ENCODE results near the gene ARL15. TPM values are rescaled to one million over a fixed set of nuclear protein-coding genes. Genes with fewer than 3 reads are reported as not detected.

ARL15 gene
- total and polyA plus RNA-seq, 2 of the 8 experiments (the other 6 are each of a cell fraction or from before 2014, with no cell fraction given) = 9.9 to 21.2 TPM

DNA sequence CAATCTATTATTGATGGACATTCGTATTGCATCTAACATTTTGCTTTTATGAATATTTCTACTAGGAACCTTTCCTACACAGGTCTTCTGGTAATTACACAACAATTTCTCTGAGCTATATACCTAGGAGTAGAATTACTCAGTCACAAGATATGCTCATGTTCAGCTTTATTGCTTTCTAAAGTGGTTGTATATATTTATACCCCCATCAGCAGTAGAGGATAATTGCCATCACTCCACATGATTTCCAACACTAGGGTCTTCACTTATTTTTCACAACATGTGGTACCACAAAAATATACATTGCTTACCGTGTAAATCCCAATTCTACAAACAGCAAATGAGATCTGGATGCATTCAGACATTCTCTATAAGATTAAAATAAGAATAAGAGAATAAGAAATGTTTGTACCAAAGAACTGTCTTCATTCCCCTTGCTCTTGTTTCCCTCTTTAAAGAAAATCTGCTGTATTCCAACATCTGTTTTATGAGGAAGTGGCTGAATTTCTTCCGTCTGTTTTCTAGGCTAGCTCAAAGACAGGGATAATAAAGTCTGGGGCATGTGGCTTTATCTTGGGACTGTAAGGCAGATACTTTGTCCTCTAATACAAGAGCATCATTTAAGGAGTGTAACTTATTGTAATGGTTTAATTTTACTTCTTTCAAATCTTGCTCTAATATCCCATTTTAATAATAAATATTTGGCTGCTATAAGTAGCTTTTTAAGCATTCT lies 28.2 kb downstream of the ARL15 start:
- no peak overlapping the region for H3K9ac ChIP-seq (replicated peaks in 1 of 4; ENCODE audit: extremely low read depth in 1 of 4, low read depth in 3 of 4, low read length in 3 of 4)
- H3K14ac ChIP-seq (ENCODE audit: insufficient read length) = no peak overlapping the region
- FAIRE-seq = no peak
- no peak overlapping the region for H4K5ac ChIP-seq (ENCODE audit: insufficient read length, low read depth, low read length)
- no peaks in the 10 kb centered on the region for H4K20me1 ChIP-seq (replicated peaks in 1 of 2; ENCODE audit: control insufficient read depth in 1 of 2, insufficient read depth in 2 of 2, low read length in 2 of 2)
- POLR2A ChIA-PET (ENCODE audit: partially characterized antibody) = no interaction called here
- no peak overlapping the region for H3K4me3 ChIP-seq (ENCODE audit: extremely low read depth in 1 of 4, insufficient read depth in 2 of 4, low read depth in 3 of 4, low read length in 4 of 4)
- H4K91ac ChIP-seq (replicated peaks; ENCODE audit: insufficient read length, low read length) = no peak overlapping the region
- no peak overlapping the region for H2AK5ac ChIP-seq (ENCODE audit: low read depth, low read length)
- H2BK12ac ChIP-seq (ENCODE audit: low read depth, low read length) = no peak overlapping the region
- no peak overlapping the region for H3K4me2 ChIP-seq (ENCODE audit: insufficient read depth in 1 of 2, low read depth in 2 of 2, low read length in 2 of 2)
- no peak overlapping the region for H3K23ac ChIP-seq (ENCODE audit: insufficient read length)
- H3K56ac ChIP-seq (replicated peaks; ENCODE audit: insufficient read length, low read depth, low read length) = no peak overlapping the region
- no peak overlapping the region for H2BK120ac ChIP-seq (replicated peaks; ENCODE audit: low read depth, low read length)
- H3K4me1 ChIP-seq (replicated peaks in 1 of 4; ENCODE audit: control insufficient read depth in 3 of 4, insufficient read depth in 4 of 4, low read length in 3 of 4) = peaks cover 0 to 7% (median 4%) of the 10 kb centered on the region in 4 experiments; a peak in 4 of 7 replicates
- no peak overlapping the region for H2BK20ac ChIP-seq (ENCODE audit: low read length)
- no peak overlapping the region for H3K27ac ChIP-seq (ENCODE audit: low read depth, low read length)
- H3K79me1 ChIP-seq (ENCODE audit: low read depth, low read length) = no peaks in the 10 kb centered on the region; the same call in 1 of the 2 replicates
- H3K9me3 ChIP-seq (ENCODE audit: insufficient read depth in 2 of 2, low read depth in 1 of 2, low read length in 1 of 2) = no peaks in the 10 kb centered on the region
- DNase-seq (ENCODE audit: low read depth in 1 of 2, low spot score in 2 of 2) = no peak
- H4K8ac ChIP-seq (ENCODE audit: extremely low read depth, insufficient read depth, low read length) = no peak overlapping the region
- no peak overlapping the region for H2AFZ ChIP-seq (ENCODE audit: low read length)
- no peak overlapping the region for H3K4ac ChIP-seq (replicated peaks; ENCODE audit: insufficient read length, low read depth, low read length)
- WGBS, 2 experiments (ENCODE audit: extremely low coverage in 1 of 2, insufficient coverage in 1 of 2, insufficient read length in 1 of 2, insufficient replicate concordance in 2 of 2, low coverage in 1 of 2, low lambda C conversion rate in 2 of 2, missing lambda C conversion rate in 1 of 2) = 87% methylated on average over 3 of the region's 3 CpGs; no CpG with 5 or more reads in 1 of the 2 experiments
- no peaks in the 10 kb centered on the region for H3K36me3 ChIP-seq (ENCODE audit: control insufficient read depth in 2 of 4, insufficient read depth in 4 of 4, low read length in 3 of 4)
- CTCF ChIA-PET (ENCODE audit: partially characterized antibody) = interaction anchor here (1.3 to 1.4 kb wide), 2 partner anchors 38 to 50 kb away, joined by 3 to 4 read pairs; no protein-coding TSS in a partner anchor
- H3K79me2 ChIP-seq (ENCODE audit: control insufficient read depth in 1 of 2, insufficient read depth in 2 of 2, low read length in 2 of 2) = peaks cover 0 to 34% of the 10 kb centered on the region in 2 experiments; a peak in 3 of 4 replicates
- no peaks in the 10 kb centered on the region for H3K27me3 ChIP-seq (replicated peaks in 1 of 4; ENCODE audit: control insufficient read depth in 3 of 4, extremely low read depth in 1 of 4, insufficient read depth in 3 of 4, low read length in 3 of 4)
- H3K18ac ChIP-seq (ENCODE audit: extremely low read depth, low read length) = no peak overlapping the region
- no peaks in the 10 kb centered on the region for H3K23me2 ChIP-seq (ENCODE audit: low read depth, low read length)
- H2BK5ac ChIP-seq (ENCODE audit: low read depth, low read length) = no peak overlapping the region
- H2BK15ac ChIP-seq (ENCODE audit: low read length) = no peak overlapping the region
- TF ChIP-seq MAX (IDR thresholded peaks at IDR 0.05) (no peak), TEAD4 (IDR thresholded peaks at IDR 0.05; ENCODE audit: low read depth, low read length) (no peak), BCL11A (IDR thresholded peaks at IDR 0.05; ENCODE audit: low read depth in 2 of 2, low read length in 2 of 2) (no peak), MAFK (IDR thresholded peaks at IDR 0.05; ENCODE audit: low read depth, low read length) (no peak), SIRT6 (IDR thresholded peaks at IDR 0.05; ENCODE audit: low read length) (no peak), FOSL1 (IDR thresholded peaks at IDR 0.05; ENCODE audit: insufficient read depth, low read depth, low read length) (no peak), ASH2L (IDR thresholded peaks at IDR 0.05; ENCODE audit: low read length) (no peak), PHF8 (conservative IDR thresholded peaks at IDR 0.05; ENCODE audit: low read depth, low read length) (no peak)
- TF ChIP-seq, protein P1, sequence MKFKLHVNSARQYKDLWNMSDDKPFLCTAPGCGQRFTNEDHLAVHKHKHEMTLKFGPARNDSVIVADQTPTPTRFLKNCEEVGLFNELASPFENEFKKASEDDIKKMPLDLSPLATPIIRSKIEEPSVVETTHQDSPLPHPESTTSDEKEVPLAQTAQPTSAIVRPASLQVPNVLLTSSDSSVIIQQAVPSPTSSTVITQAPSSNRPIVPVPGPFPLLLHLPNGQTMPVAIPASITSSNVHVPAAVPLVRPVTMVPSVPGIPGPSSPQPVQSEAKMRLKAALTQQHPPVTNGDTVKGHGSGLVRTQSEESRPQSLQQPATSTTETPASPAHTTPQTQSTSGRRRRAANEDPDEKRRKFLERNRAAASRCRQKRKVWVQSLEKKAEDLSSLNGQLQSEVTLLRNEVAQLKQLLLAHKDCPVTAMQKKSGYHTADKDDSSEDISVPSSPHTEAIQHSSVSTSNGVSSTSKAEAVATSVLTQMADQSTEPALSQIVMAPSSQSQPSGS (IDR thresholded peaks at IDR 0.05; ENCODE audit: low read length) = no peak
- TF ChIP-seq, protein P2, sequence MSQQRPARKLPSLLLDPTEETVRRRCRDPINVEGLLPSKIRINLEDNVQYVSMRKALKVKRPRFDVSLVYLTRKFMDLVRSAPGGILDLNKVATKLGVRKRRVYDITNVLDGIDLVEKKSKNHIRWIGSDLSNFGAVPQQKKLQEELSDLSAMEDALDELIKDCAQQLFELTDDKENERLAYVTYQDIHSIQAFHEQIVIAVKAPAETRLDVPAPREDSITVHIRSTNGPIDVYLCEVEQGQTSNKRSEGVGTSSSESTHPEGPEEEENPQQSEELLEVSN (IDR thresholded peaks at IDR 0.05) = no peak

All from H1 (cell line).